K562 (cell line): ENCODE data around the gene IGF1R. TPM values are rescaled to one million over a fixed set of nuclear protein-coding genes. Genes with fewer than 3 reads are reported as not detected.

ENCODE experiments used
- ATF1 ChIP-seq, 2 experiments: fragments of 450-650 bp in 1 of 2; IDR thresholded peaks; 2 replicates each; pipeline ENCODE4 v1.6.1; 2016; ENCODE audit warnings: missing compliant biosample characterization in 1 of 2, missing genetic modification characterization in 1 of 2
- BMI1 ChIP-seq: fragments of 150-350 bp; IDR thresholded peaks from 2 replicates; pipeline ENCODE4 v1.6.1; 2014; ENCODE audit warnings: low read length
- FIP1L1 ChIP-seq: fragments of 200-400 bp; formaldehyde crosslinking; IDR thresholded peaks from 2 replicates; pipeline ENCODE4 v1.6.1; 2018; ENCODE audit warnings: mild to moderate bottlenecking, low read depth, low read length; ENCODE audit not compliant: poor library complexity, severe bottlenecking
- PURB ChIP-seq: sonication (generic); formaldehyde crosslinking; IDR thresholded peaks from 2 replicates; pipeline ENCODE4 v1.9.0; 2021; ENCODE audit warnings: low read depth, mild to moderate bottlenecking, missing genetic modification reagents
- SMARCA5 ChIP-seq: fragments of 450-650 bp; IDR thresholded peaks from 2 replicates; pipeline ENCODE4 v1.6.1; 2016
- ZBTB1 ChIP-seq: sonication (generic); formaldehyde crosslinking; IDR thresholded peaks from 2 replicates; pipeline ENCODE4 v1.8.1; 2023; ENCODE audit warnings: missing genetic modification reagents, low read depth, mild to moderate bottlenecking, borderline replicate concordance
- ZZZ3 ChIP-seq: fragments of 450-650 bp; IDR thresholded peaks from 2 replicates; pipeline ENCODE4 v1.6.1; 2016; ENCODE audit warnings: antibody characterized with exemption, mild to moderate bottlenecking, moderate library complexity
- polyA plus RNA-seq, 8 experiments: library from polyadenylated mRNA; depleted of rRNA in 4 of 8; stranded (reverse) in 5 of 8; unstranded in 3 of 8; fragments of >200 nt; fragmentation: Nextera tagmentation in 2 of 8; fragmentation: Illumina TruSeq in 1 of 8; extraction: Ambion mirVana in 2 of 8; extraction: Trizol in 1 of 8; gene quantifications; 2 replicates each; pipeline versions ENCODE4 v1.2.1 to v1.2.3, GENCODE V29; 2011 to 2014; ENCODE audit warnings: inconsistent platforms in 1 of 8, missing spikeins in 1 of 8
- total RNA-seq, 7 experiments: library from RNA; depleted of rRNA in 6 of 7; stranded (reverse); fragments of >200 nt in 6 of 7; fragmentation: Illumina TruSeq in 2 of 7; extraction: Trizol in 2 of 7; gene quantifications; 2 replicates each; pipeline versions ENCODE4 v1.2.1 to v1.2.3, GENCODE V29; 2011 to 2021; ENCODE audit warnings: low replicate concordance in 1 of 7
- TF ChIP-seq, protein P1 (sequence below): fragments of 200-800 bp; sonication (Bioruptor generic); IDR thresholded peaks from 2 replicates; pipeline ENCODE4 v1.6.1; 2016; ENCODE audit warnings: missing genetic modification characterization, missing compliant biosample characterization
- TF ChIP-seq, protein P2 (sequence below): fragments of 150-350 bp; conservative IDR thresholded peaks from 2 replicates; pipeline ENCODE4 v1.6.1; 2014; ENCODE audit warnings: low read length
- TF ChIP-seq, protein P3 (sequence below): fragments of 450-650 bp; conservative IDR thresholded peaks from 2 replicates; pipeline ENCODE4 v1.6.1; 2016; ENCODE audit warnings: missing genetic modification characterization, low read depth, mild to moderate bottlenecking, missing compliant biosample characterization, moderate library complexity
- TF ChIP-seq, protein P4 (sequence below): fragments of 450-650 bp; IDR thresholded peaks from 2 replicates; pipeline ENCODE4 v1.6.1; 2016; ENCODE audit warnings: missing biosample characterization, missing genetic modification characterization
- TF ChIP-seq, protein P5 (sequence below): fragments of 450-650 bp; formaldehyde crosslinking; IDR thresholded peaks from 2 replicates; pipeline ENCODE4 v1.4.0; 2020; ENCODE audit warnings: mild to moderate bottlenecking, mixed read lengths
- TF ChIP-seq, protein P6 (sequence below): sonication (generic); formaldehyde crosslinking; IDR thresholded peaks from 2 replicates; pipeline ENCODE4 v1.5.0; 2020; ENCODE audit warnings: missing genetic modification reagents

Gene IGF1R
- total and polyA plus RNA-seq, 9 of the 15 experiments (the other 6 are each of a cell fraction or from before 2014, with no cell fraction given): 0.35 to 8.0 (median 1.6) TPM

DNA sequence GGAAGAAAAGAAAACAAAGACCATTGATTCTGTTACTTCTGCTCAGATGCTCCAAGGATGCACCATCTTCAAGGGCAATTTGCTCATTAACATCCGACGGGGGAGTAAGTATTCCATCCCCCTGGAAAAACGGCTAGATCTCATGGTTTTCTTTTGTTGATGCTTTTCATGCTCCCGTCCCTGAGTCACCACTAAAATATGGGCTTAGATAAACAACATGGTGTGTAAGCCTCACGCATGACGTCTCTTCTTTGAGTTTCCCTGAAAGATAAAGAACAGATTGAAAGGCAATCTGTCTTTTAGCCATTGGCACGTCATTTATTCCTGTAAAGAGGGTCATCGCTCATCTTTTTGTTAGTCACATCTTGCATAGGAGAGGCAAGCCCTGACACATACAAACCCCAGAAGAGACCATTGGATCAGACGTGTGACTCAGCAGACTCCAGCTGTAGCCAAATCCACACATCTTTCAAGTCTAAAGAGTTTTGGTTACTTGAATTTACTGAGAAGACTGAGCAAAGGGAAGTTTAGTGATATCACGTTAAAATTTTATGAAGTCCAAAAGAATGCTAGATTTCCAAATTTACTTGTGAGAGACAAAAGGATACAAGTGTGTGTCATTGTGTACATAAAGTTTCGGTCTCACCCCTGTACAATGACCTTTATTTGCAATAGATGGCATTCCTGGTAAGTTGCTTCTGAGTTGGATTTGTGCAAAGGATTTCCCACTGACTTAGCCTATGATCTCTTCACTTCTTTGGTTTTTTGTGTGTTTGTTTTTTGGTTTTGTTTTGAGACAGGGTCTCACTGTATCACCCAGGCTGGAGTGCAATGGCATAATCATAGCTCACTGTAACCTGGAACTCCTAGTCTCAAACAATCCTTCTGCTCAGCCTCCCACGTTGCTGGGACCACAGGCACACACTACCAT lies 248.7 kb downstream of the IGF1R start (continued):
- TF ChIP-seq, protein P1, sequence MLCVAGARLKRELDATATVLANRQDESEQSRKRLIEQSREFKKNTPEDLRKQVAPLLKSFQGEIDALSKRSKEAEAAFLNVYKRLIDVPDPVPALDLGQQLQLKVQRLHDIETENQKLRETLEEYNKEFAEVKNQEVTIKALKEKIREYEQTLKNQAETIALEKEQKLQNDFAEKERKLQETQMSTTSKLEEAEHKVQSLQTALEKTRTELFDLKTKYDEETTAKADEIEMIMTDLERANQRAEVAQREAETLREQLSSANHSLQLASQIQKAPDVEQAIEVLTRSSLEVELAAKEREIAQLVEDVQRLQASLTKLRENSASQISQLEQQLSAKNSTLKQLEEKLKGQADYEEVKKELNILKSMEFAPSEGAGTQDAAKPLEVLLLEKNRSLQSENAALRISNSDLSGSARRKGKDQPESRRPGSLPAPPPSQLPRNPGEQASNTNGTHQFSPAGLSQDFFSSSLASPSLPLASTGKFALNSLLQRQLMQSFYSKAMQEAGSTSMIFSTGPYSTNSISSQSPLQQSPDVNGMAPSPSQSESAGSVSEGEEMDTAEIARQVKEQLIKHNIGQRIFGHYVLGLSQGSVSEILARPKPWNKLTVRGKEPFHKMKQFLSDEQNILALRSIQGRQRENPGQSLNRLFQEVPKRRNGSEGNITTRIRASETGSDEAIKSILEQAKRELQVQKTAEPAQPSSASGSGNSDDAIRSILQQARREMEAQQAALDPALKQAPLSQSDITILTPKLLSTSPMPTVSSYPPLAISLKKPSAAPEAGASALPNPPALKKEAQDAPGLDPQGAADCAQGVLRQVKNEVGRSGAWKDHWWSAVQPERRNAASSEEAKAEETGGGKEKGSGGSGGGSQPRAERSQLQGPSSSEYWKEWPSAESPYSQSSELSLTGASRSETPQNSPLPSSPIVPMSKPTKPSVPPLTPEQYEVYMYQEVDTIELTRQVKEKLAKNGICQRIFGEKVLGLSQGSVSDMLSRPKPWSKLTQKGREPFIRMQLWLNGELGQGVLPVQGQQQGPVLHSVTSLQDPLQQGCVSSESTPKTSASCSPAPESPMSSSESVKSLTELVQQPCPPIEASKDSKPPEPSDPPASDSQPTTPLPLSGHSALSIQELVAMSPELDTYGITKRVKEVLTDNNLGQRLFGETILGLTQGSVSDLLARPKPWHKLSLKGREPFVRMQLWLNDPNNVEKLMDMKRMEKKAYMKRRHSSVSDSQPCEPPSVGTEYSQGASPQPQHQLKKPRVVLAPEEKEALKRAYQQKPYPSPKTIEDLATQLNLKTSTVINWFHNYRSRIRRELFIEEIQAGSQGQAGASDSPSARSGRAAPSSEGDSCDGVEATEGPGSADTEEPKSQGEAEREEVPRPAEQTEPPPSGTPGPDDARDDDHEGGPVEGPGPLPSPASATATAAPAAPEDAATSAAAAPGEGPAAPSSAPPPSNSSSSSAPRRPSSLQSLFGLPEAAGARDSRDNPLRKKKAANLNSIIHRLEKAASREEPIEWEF (CRISPR knock-in tag): peak; percentile 66; the same call in 1 of the 2 replicates
- no peak for TF ChIP-seq BMI1
- no peak for TF ChIP-seq SMARCA5
- no peak for TF ChIP-seq PURB (CRISPR knock-in tag)
- TF ChIP-seq, protein P2, sequence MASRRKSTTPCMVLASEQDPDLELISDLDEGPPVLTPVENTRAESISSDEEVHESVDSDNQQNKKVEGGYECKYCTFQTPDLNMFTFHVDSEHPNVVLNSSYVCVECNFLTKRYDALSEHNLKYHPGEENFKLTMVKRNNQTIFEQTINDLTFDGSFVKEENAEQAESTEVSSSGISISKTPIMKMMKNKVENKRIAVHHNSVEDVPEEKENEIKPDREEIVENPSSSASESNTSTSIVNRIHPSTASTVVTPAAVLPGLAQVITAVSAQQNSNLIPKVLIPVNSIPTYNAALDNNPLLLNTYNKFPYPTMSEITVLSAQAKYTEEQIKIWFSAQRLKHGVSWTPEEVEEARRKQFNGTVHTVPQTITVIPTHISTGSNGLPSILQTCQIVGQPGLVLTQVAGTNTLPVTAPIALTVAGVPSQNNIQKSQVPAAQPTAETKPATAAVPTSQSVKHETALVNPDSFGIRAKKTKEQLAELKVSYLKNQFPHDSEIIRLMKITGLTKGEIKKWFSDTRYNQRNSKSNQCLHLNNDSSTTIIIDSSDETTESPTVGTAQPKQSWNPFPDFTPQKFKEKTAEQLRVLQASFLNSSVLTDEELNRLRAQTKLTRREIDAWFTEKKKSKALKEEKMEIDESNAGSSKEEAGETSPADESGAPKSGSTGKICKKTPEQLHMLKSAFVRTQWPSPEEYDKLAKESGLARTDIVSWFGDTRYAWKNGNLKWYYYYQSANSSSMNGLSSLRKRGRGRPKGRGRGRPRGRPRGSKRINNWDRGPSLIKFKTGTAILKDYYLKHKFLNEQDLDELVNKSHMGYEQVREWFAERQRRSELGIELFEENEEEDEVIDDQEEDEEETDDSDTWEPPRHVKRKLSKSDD: no peak
- no peak for TF ChIP-seq ZZZ3
- TF ChIP-seq FIP1L1: no peak
- TF ChIP-seq ZBTB1: no peak
- TF ChIP-seq ATF1 (CRISPR knock-in tag; IDR thresholded peaks at IDR 0.05): no peak
- peak; percentile 68 for TF ChIP-seq ATF1 (tag; IDR thresholded peaks at IDR 0.05)
- TF ChIP-seq, protein P3, sequence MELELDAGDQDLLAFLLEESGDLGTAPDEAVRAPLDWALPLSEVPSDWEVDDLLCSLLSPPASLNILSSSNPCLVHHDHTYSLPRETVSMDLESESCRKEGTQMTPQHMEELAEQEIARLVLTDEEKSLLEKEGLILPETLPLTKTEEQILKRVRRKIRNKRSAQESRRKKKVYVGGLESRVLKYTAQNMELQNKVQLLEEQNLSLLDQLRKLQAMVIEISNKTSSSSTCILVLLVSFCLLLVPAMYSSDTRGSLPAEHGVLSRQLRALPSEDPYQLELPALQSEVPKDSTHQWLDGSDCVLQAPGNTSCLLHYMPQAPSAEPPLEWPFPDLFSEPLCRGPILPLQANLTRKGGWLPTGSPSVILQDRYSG (tag): no peak
- TF ChIP-seq, protein P4, sequence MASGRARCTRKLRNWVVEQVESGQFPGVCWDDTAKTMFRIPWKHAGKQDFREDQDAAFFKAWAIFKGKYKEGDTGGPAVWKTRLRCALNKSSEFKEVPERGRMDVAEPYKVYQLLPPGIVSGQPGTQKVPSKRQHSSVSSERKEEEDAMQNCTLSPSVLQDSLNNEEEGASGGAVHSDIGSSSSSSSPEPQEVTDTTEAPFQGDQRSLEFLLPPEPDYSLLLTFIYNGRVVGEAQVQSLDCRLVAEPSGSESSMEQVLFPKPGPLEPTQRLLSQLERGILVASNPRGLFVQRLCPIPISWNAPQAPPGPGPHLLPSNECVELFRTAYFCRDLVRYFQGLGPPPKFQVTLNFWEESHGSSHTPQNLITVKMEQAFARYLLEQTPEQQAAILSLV (tag): no peak
- TF ChIP-seq, protein P5, sequence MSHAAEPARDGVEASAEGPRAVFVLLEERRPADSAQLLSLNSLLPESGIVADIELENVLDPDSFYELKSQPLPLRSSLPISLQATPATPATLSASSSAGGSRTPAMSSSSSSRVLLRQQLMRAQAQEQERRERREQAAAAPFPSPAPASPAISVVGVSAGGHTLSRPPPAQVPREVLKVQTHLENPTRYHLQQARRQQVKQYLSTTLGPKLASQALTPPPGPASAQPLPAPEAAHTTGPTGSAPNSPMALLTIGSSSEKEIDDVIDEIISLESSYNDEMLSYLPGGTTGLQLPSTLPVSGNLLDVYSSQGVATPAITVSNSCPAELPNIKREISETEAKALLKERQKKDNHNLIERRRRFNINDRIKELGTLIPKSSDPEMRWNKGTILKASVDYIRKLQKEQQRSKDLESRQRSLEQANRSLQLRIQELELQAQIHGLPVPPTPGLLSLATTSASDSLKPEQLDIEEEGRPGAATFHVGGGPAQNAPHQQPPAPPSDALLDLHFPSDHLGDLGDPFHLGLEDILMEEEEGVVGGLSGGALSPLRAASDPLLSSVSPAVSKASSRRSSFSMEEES (CRISPR knock-in tag): no peak
- TF ChIP-seq, protein P6, sequence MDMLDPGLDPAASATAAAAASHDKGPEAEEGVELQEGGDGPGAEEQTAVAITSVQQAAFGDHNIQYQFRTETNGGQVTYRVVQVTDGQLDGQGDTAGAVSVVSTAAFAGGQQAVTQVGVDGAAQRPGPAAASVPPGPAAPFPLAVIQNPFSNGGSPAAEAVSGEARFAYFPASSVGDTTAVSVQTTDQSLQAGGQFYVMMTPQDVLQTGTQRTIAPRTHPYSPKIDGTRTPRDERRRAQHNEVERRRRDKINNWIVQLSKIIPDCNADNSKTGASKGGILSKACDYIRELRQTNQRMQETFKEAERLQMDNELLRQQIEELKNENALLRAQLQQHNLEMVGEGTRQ (CRISPR knock-in tag): no peak
